GM18505 (cell line): ENCODE data around the gene DNAJC15.

ENCODE experiments used
- ATAC-seq: cut with Tn5 transposase; IDR thresholded peaks from one replicate; pipeline ENCODE4 v1.9.1; 2021; ENCODE audit not compliant: unreplicated experiment
- POLR2A ChIP-seq: IDR thresholded peaks from 4 replicates; pipeline ENCODE4 v1.6.1; 2011; ENCODE audit warnings: borderline replicate concordance; ENCODE audit not compliant: insufficient read depth, insufficient read length; ENCODE audit errors: extremely low read depth

The DNAJC15 gene

DNA sequence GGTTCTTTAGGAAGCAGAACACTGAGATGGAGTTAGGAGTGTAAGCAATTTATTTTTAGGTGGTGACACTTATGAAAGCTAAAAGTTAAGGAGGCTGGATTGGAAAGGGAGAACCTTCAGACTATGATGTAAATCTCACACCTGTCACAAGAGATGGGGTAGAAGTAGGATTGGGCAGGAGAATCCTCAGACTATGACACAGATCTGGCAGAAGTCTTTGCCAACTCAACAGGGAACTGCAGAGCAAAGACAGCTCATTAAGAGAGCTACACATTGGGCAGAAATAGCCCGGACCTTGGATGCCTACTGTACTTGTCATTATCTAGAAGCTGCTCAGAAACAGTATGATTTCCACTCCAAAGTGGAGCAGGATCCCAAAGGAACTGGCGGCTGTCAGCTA lies 134.4 kb downstream of the DNAJC15 start:
- no peak for ATAC-seq
- TF ChIP-seq POLR2A: no peak

- no peak for TF ChIP-seq POLR2A
- no peak for ATAC-seq
Observed at GRCh38 chr13:43158516-43158915, 135.1 kb downstream of the DNAJC15 start.

- no peak for TF ChIP-seq POLR2A
- ATAC-seq: no peak
Observed at GRCh38 chr13:43159026-43159461, 135.7 kb downstream of the DNAJC15 start.
